K562 (cell line): ENCODE measurements around the gene EQTN. TPM values are rescaled to one million over a fixed set of nuclear protein-coding genes. Genes with fewer than 3 reads are reported as not detected.

ENCODE experiments used
- ATAC-seq: fragments of 200-7000 bp; cut with Tn5 transposase; 3 replicates; pipeline ENCODE4 v1.9.1; 2020; ENCODE audit warnings: moderate library complexity
- BruUV-seq: library from RNA; stranded (reverse); fragments of 400-500 nt; replicated peaks from 2 replicates; lab custom pipeline; 2021; lab: Mats Ljungman, UMichigan
- CTCF ChIA-PET: fragments of 300-600 bp; formaldehyde crosslinking; extraction: SDS; loops from one replicate; lab custom pipeline; 2021; ENCODE audit warnings: low intra/inter-chr PET ratio; lab: Yijun Ruan, JAX
- POLR2A ChIA-PET: fragments of 300-600, 350-650 bp; sonication (Branson Sonifier 250); formaldehyde crosslinking; extraction: SDS; loops from one replicate; lab custom pipeline; 2021; ENCODE audit warnings: antibody characterized with exemption, inconsistent platforms; lab: Yijun Ruan, JAX
- DNase-seq, 4 experiments: peaks; one replicate each; pipeline versions ENCODE4 v3.0.0 to v3.0.0-alpha.2; 2011 to 2018; ENCODE audit warnings: low spot score in 3 of 4, mixed read lengths in 3 of 4; ENCODE audit errors: extremely low read depth in 1 of 4
- FAIRE-seq: peaks from 2 replicates; lab custom pipeline; 2011; peaks lifted over from hg19 to GRCh38; lab: Jason Lieb, UNC
- H2AFZ ChIP-seq: 2 replicates; pipeline ENCODE4 v1.6.0; 2011; ENCODE audit warnings: low read depth, low read length, control low read depth, inconsistent platforms
- H3K27ac ChIP-seq: fragments of 200-600 bp; 3 replicates; pipeline ENCODE4 v1.8.0; 2011; ENCODE audit warnings: low read depth, mild to moderate bottlenecking, control low read depth, inconsistent platforms, low read length, moderate library complexity, mixed read lengths; ENCODE audit errors: extremely low read depth
- H3K27me3 ChIP-seq, 2 experiments: fragments of 300-600 bp in 1 of 2; 2 replicates in 1 of 2; 3 replicates in 1 of 2; pipeline versions ENCODE4 v1.6.0 to v1.8.0; 2011; ENCODE audit warnings: inconsistent platforms in 2 of 2, low read length in 2 of 2, mild to moderate bottlenecking in 1 of 2, mixed read lengths in 1 of 2, moderate library complexity in 1 of 2; ENCODE audit not compliant: control insufficient read depth in 2 of 2, insufficient read depth in 2 of 2
- H3K36me3 ChIP-seq: fragments of 300-600 bp; 3 replicates; pipeline ENCODE4 v1.8.0; 2011; ENCODE audit warnings: mild to moderate bottlenecking, low read length, inconsistent platforms; ENCODE audit not compliant: control insufficient read depth, insufficient read depth
- H3K4me1 ChIP-seq, 2 experiments: fragments of 200-600 bp in 1 of 2; replicated peaks in 1 of 2; 2 replicates in 1 of 2; 3 replicates in 1 of 2; pipeline versions ENCODE4 v1.5.1 to v1.8.0; 2011; ENCODE audit warnings: inconsistent platforms in 2 of 2, low read length in 2 of 2, mild to moderate bottlenecking in 1 of 2, mixed read lengths in 1 of 2, moderate library complexity in 1 of 2; ENCODE audit not compliant: control insufficient read depth in 2 of 2, insufficient read depth in 2 of 2
- H3K4me2 ChIP-seq: 2 replicates; pipeline ENCODE4 v1.6.1; 2011; ENCODE audit warnings: low read length, control low read depth, inconsistent platforms, mixed read lengths; ENCODE audit not compliant: insufficient read depth
- H3K4me3 ChIP-seq: fragments of 200-600 bp; sonication (generic), shearing (Covaris generic); 2 replicates; pipeline ENCODE4 v1.5.1; 2016; ENCODE audit warnings: control low read depth, inconsistent platforms
- H3K79me2 ChIP-seq: fragments of 200-600 bp; 3 replicates; pipeline ENCODE4 v1.8.0; 2011; ENCODE audit warnings: low read length, inconsistent platforms; ENCODE audit not compliant: control insufficient read depth, insufficient read depth
- H3K9ac ChIP-seq, 2 experiments: 2 replicates each; pipeline versions ENCODE4 v1.6.0 to v1.6.1; 2011; ENCODE audit warnings: low read depth in 2 of 2, low read length in 2 of 2, control low read depth in 1 of 2, inconsistent platforms in 1 of 2, mild to moderate bottlenecking in 1 of 2, mixed read lengths in 1 of 2; ENCODE audit not compliant: insufficient read depth in 1 of 2
- H3K9me1 ChIP-seq: one replicate; pipeline ENCODE4 v1.6.0; 2011; ENCODE audit warnings: inconsistent platforms, mild to moderate bottlenecking, low read length, moderate library complexity; ENCODE audit not compliant: control insufficient read depth, insufficient read depth
- H3K9me3 ChIP-seq: replicated peaks from 2 replicates; pipeline ENCODE4 v1.5.1; 2011; ENCODE audit warnings: low read depth, low read length, inconsistent platforms; ENCODE audit not compliant: control insufficient read depth, insufficient read depth
- H4K20me1 ChIP-seq: replicated peaks from 2 replicates; pipeline ENCODE4 v1.6.1; 2011; ENCODE audit warnings: low read length, inconsistent platforms, mixed read lengths; ENCODE audit not compliant: control insufficient read depth, insufficient read depth
- BCOR ChIP-seq: fragments of 450-650 bp; IDR thresholded peaks from 2 replicates; pipeline ENCODE4 v1.6.1; 2016
- CSDE1 ChIP-seq, 2 experiments: fragments of 450-650 bp; IDR thresholded peaks; 2 replicates each; pipeline ENCODE4 v1.6.1; 2016; ENCODE audit warnings: mild to moderate bottlenecking in 1 of 2
- DDX20 ChIP-seq: fragments of 450-650 bp; IDR thresholded peaks from 2 replicates; pipeline ENCODE4 v1.6.1; 2016; ENCODE audit warnings: missing genetic modification characterization, low read depth, mild to moderate bottlenecking, missing compliant biosample characterization, moderate library complexity
- DIDO1 ChIP-seq: fragments of 450-650 bp; IDR thresholded peaks from 2 replicates; pipeline ENCODE4 v1.6.1; 2016; ENCODE audit warnings: low read depth, missing biosample characterization, missing genetic modification characterization
- E2F1 ChIP-seq: sonication (generic); formaldehyde crosslinking; IDR thresholded peaks from 2 replicates; pipeline ENCODE4 v1.8.1; 2023; ENCODE audit warnings: mild to moderate bottlenecking, missing genetic modification reagents, moderate library complexity
- RFX1 ChIP-seq: fragments of 450-650 bp; IDR thresholded peaks from 2 replicates; pipeline ENCODE4 v1.6.1; 2016; ENCODE audit warnings: mild to moderate bottlenecking, moderate library complexity
- ZBTB12 ChIP-seq: fragments of 250-450 bp; sonication (Bioruptor Pico); IDR thresholded peaks from 2 replicates; pipeline ENCODE4 v1.4.0; 2020
- ZFP36 ChIP-seq: fragments of 150-350 bp; IDR thresholded peaks from 2 replicates; pipeline ENCODE4 v1.6.1; 2018; ENCODE audit warnings: low read length, low read depth; ENCODE audit not compliant: partially characterized antibody
- WGBS: fragments of 100-300 bp; shearing (Covaris generic); methylation state at CpG from one replicate; pipeline ENCODE4 v1.1.6; 2016; ENCODE audit warnings: low coverage, mixed read lengths; ENCODE audit not compliant: insufficient coverage; ENCODE audit errors: missing lambda C conversion rate; 5-methylcytosine and 5-hydroxymethylcytosine counted together
- in situ Hi-C: fragments of 300-500 bp; cut with MboI; formaldehyde crosslinking; loops from 4 replicates; pipeline ENCODE4 v1.15.0; 2018; ENCODE audit warnings: inconsistent platforms, mixed read lengths
- intact Hi-C: fragments of 100-400 bp; cut with micrococcal nuclease; formaldehyde crosslinking; loops from 2 replicates; pipeline ENCODE4 v1.14.2; 2022
- polyA plus RNA-seq, 8 experiments: library from polyadenylated mRNA; depleted of rRNA in 4 of 8; stranded (reverse) in 5 of 8; unstranded in 3 of 8; fragments of >200 nt; fragmentation: Nextera tagmentation in 2 of 8; fragmentation: Illumina TruSeq in 1 of 8; extraction: Ambion mirVana in 2 of 8; extraction: Trizol in 1 of 8; gene quantifications; 2 replicates each; pipeline versions ENCODE4 v1.2.1 to v1.2.3, GENCODE V29; 2011 to 2014; ENCODE audit warnings: inconsistent platforms in 1 of 8, missing spikeins in 1 of 8
- total RNA-seq, 7 experiments: library from RNA; depleted of rRNA in 6 of 7; stranded (reverse); fragments of >200 nt in 6 of 7; fragmentation: Illumina TruSeq in 2 of 7; extraction: Trizol in 2 of 7; gene quantifications; 2 replicates each; pipeline versions ENCODE4 v1.2.1 to v1.2.3, GENCODE V29; 2011 to 2021; ENCODE audit warnings: low replicate concordance in 1 of 7

EQTN gene
- total and polyA plus RNA-seq, 9 of the 15 experiments (the other 6 are each of a cell fraction or from before 2014, with no cell fraction given): 0.15 to 0.33 (median 0.18) TPM; not detected in 4

GRCh38 chr9:27278374-27278773 lies 18.6 kb downstream of the EQTN start:
- no peak overlapping the region for H3K4me2 ChIP-seq
- DNase-seq (no peak), ATAC-seq (no peak), FAIRE-seq (no peak)
- H3K79me2 ChIP-seq: no peaks in the 10 kb centered on the region
- WGBS: no CpG with 5 or more reads among the region's 1 CpG
- no peak overlapping the region for H3K4me3 ChIP-seq
- in situ Hi-C loops (no loop called here), intact Hi-C loops (no loop called here)
- POLR2A ChIA-PET: no interaction called here
- peaks cover 0 to 4% of the 10 kb centered on the region in 2 experiments; a peak in 2 of 5 replicates for H3K4me1 ChIP-seq
- CTCF ChIA-PET: no interaction called here
- H3K27ac ChIP-seq: no peak overlapping the region
- H3K9ac ChIP-seq: no peak overlapping the region
- no peaks in the 10 kb centered on the region for H3K9me3 ChIP-seq
- no peaks in the 10 kb centered on the region for H3K36me3 ChIP-seq
- no peaks in the 10 kb centered on the region for H3K27me3 ChIP-seq
- H4K20me1 ChIP-seq: no peaks in the 10 kb centered on the region
- no peak overlapping the region for H2AFZ ChIP-seq
- no peak for TF ChIP-seq ZFP36
- TF ChIP-seq CSDE1 (IDR thresholded peaks at IDR 0.05): no peak
- no peak for TF ChIP-seq E2F1 (CRISPR knock-in tag)
- TF ChIP-seq DDX20 (tag): no peak
- TF ChIP-seq ZBTB12 (CRISPR knock-in tag): no peak
- TF ChIP-seq RFX1: no peak
- TF ChIP-seq BCOR: no peak
- no peak for TF ChIP-seq DIDO1
- H3K9me1 ChIP-seq: no peaks in the 10 kb centered on the region
- no TSS peak for BruUV-seq
